Psoas muscle (tissue), 8 donors: Measurements from ENCODE around the gene MUC20. TPM values are rescaled to one million over a fixed set of nuclear protein-coding genes. Genes with fewer than 3 reads are reported as not detected.
"Not testable (repeated sequence)": the region's sequence is repeated elsewhere in the genome, so short reads cannot be mapped to it uniquely, and the experiment has no call there.

Experiments
- ATAC-seq, 4 donors: fragments of 200-7000 bp; cut with Tn5 transposase; one replicate each; pipeline ENCODE4 v1.9.1; 2020; ENCODE audit warnings: moderate library complexity in 3 of 4, mild to moderate bottlenecking in 2 of 4
- DNase-seq, 2 donors: peaks; one replicate each; pipeline ENCODE4 v3.0.0-alpha.2; 2020
- H3K27ac ChIP-seq: fragments of 200-600 bp; one replicate; pipeline ENCODE4 v1.8.0; 2022
- H3K27me3 ChIP-seq, 3 donors: fragments of 200-600 bp in 1 of 3; one replicate each; pipeline versions ENCODE4 v1.6.1 to v1.8.0; 2013 to 2022; ENCODE audit warnings: low read length in 2 of 3, mild to moderate bottlenecking in 2 of 3, moderate library complexity in 1 of 3; ENCODE audit not compliant: insufficient read depth in 3 of 3
- H3K36me3 ChIP-seq, 2 donors: fragments of 200-600 bp in 1 of 2; one replicate each; pipeline versions ENCODE4 v1.6.1 to v1.8.0; 2013 to 2022; ENCODE audit warnings: low read depth in 1 of 2, mild to moderate bottlenecking in 1 of 2, moderate library complexity in 1 of 2; ENCODE audit not compliant: insufficient read depth in 1 of 2
- H3K4me1 ChIP-seq: fragments of 200-600 bp; one replicate; pipeline ENCODE4 v1.8.0; 2022
- H3K4me3 ChIP-seq: fragments of 200-600 bp; one replicate; pipeline ENCODE4 v1.8.0; 2022; ENCODE audit warnings: mild to moderate bottlenecking
- H3K9me3 ChIP-seq: fragments of 200-600 bp; one replicate; pipeline ENCODE4 v1.8.0; 2022
- CTCF ChIP-seq: fragments of 200-600 bp; IDR thresholded peaks from one replicate; pipeline ENCODE4 v1.8.0; 2022; ENCODE audit warnings: antibody characterized with exemption
- WGBS, 3 donors: extraction: QIAGEN DNeasy Blood & Tissue Kit; methylation state at CpG; one replicate each; pipeline versions ENCODE4 v1.1.6 to v1.1.7; 2013; 5-methylcytosine and 5-hydroxymethylcytosine counted together
- intact Hi-C, 2 donors: fragments of 100-400 bp; cut with DNase I; formaldehyde crosslinking; loops; one replicate each; pipeline versions ENCODE4 v1.11.0 to v1.14.2; 2022
- polyA plus RNA-seq, 3 donors: library from polyadenylated mRNA; stranded (reverse); fragments of 200-250 nt; gene quantifications; one replicate each; pipeline ENCODE4 v1.2.3, GENCODE V29; 2013
- total RNA-seq, 4 donors: library from RNA; stranded (reverse); fragmentation: NEBNext Ultra II Directional in 2 of 4; extraction: Animal tissue kit (Norgen Biotek cat#: 25700) in 2 of 4; gene quantifications; one replicate each; pipeline versions ENCODE4 v1.2.1 to v1.2.4, GENCODE V29; 2021 to 2023
- donor health status: healthy with polysubstance abuse.
- donor health status: DM: no; HTN: no; CAD: no; lungs with moderate emphysema.
- donor health status: Bipolar disorder and iron deficiency.
- donor health status: healthy.
- donor health status: DM: yes; HTN: yes; CAD: no.
- donor health status: DM: no; HTN: no; CAD: no.
- donor health status: DM: no; HTN: no; CAD: no.
- donor health status: DM: yes; HTN: yes; CAD: no.

MUC20 gene
- total and polyA plus RNA-seq, 7 donors: 1.3 to 3.9 (median 1.5) TPM

DNA sequence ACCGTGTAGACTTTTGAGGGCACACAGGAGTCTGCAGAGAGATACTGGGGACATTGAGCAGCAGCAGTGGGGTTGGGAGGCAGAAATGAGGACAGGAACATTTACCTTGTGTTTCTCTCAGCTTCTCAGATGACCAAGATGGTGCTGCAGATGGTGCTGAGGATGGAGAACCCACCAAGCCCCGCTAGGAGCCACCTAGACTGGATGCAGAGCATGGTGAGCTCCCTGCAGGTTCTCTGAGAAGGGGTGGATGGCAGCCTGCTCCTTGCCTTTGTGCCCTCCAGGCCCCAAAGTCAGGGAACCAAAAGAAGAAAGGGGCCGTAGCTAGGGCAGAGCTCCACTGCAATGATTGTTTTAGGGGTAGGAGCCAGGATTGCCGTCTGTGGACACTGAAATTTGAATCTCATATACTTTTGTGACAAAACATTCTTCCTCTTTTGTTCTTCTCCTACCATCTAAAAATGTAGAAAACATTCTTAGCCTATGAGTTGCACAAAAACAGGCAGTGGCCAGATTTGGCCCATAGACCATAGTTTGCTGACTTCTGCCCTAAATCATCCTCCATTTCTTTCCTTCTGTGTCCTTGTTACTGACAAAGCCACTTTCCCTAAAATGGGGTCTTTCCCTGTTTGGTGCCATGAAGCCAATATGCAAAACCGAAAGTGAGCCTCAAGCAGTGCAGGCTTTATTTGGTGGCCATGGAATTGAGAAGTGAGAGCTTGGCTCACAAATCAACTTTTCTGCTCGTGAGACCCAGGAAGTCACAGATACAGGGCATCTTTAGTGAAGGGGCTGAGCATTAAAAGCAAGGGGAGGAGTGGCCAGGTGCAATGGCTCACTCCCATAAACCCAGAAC, 11.9 kb upstream of the MUC20 start:
- peaks cover 0 to 34% of the 10 kb centered on the region in 2 donors for H3K36me3 ChIP-seq
- H3K4me1 ChIP-seq: no peaks in the 10 kb centered on the region
- no peak overlapping the region for H3K27ac ChIP-seq
- WGBS, 3 donors: 93 to 95% (median 93%) methylated on average over 6 of the region's 6 CpGs
- TF ChIP-seq CTCF: no peak
- H3K9me3 ChIP-seq: no peaks in the 10 kb centered on the region
- no peak for DNase-seq
- no peak for ATAC-seq
- H3K27me3 ChIP-seq: no peaks in the 10 kb centered on the region
- H3K4me3 ChIP-seq: no peak overlapping the region
- intact Hi-C loops: no loop called here

DNA sequence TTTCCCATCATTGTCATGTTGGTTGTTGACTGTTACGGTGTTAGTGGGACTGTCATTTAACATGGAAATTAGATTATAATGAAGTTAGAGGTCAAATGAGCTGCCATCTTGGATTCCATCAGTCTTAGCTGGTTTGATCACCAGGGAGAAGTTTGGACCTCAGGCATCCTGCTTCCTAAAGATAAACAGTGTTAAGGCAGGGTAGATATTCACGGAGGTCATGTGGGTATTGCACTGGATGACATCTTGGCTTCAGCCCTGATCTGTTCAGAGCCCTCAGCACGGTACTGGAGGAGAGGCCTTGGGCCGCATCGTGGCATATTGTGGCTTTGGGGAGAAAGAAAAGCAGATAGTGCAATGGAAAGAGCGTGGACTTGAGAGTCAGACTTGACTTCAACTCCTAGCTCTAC, 11.1 kb upstream of the MUC20 start:
- no peak for TF ChIP-seq CTCF
- 95 to 97% (median 97%) methylated on average over 6 of the region's 6 CpGs for WGBS, 3 donors
- no peak for ATAC-seq
- intact Hi-C loops: no loop called here
- DNase-seq: no peak
- Histone ChIP-seq H3K4me3 (no peak overlapping the region), H3K36me3 (peaks cover 0 to 38% of the 10 kb centered on the region in 2 donors), H3K9me3 (no peaks in the 10 kb centered on the region), H3K4me1 (no peaks in the 10 kb centered on the region), H3K27ac (no peak overlapping the region), H3K27me3 (no peaks in the 10 kb centered on the region)

DNA sequence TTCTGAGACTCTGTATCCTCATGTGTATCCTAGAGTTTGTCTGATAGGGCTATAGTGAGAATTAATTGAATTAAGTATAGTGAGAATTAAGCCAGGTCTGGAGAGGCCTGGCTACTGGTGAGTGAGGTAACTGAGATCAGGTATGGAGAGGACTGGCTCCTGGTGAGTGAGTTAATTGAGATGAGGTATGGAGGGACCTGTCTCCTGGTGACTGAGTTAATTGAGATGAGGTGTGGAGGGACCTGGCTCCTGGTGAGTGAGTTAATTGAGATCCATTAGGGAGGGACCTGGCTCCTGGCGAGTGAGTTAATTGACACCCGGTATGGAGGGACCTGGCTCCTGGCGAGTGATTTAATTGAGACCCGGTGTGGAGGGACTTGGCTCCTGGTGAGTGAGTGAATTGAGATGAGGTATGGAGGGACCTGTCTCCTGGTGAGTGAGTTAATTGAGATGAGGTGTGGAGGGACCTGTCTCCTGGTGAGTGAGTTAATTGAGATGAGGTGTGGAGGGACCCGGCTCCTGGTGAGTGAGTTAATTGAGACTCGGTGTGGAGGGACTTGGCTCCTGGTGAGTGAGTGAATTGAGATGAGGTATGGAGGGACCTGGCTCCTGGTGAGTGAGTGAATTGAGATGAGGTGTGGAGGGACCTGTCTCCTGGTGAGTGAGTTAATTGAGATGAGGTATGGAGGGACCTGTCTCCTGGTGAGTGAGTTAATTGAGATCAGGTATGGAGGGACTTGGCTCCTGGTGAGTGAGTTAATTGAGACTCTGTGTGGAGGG, 10.5 kb upstream of the MUC20 start:
- DNase-seq, H3K9me3 ChIP-seq, H3K4me3 ChIP-seq, H3K27ac ChIP-seq, ATAC-seq, intact Hi-C loops, H3K27me3 ChIP-seq, H3K4me1 ChIP-seq: not testable (repeated sequence)
- peaks cover 0 to 44% of the 10 kb centered on the region in 2 donors for H3K36me3 ChIP-seq
- WGBS, 3 donors: 62 to 64% (median 64%) methylated on average over 6 of the region's 6 CpGs

- H3K27ac ChIP-seq, ATAC-seq, H3K4me3 ChIP-seq, H3K9me3 ChIP-seq, H3K27me3 ChIP-seq, intact Hi-C loops, H3K4me1 ChIP-seq, DNase-seq: not testable (repeated sequence)
- H3K36me3 ChIP-seq: peaks cover 0 to 50% of the 10 kb centered on the region in 2 donors
- 51 to 72% (median 56%) methylated on average over 2 of the region's 2 CpGs for WGBS, 3 donors
These were observed 9.5 kb upstream of the MUC20 start for GRCh38 chr3:195711091-195711812.

DNA sequence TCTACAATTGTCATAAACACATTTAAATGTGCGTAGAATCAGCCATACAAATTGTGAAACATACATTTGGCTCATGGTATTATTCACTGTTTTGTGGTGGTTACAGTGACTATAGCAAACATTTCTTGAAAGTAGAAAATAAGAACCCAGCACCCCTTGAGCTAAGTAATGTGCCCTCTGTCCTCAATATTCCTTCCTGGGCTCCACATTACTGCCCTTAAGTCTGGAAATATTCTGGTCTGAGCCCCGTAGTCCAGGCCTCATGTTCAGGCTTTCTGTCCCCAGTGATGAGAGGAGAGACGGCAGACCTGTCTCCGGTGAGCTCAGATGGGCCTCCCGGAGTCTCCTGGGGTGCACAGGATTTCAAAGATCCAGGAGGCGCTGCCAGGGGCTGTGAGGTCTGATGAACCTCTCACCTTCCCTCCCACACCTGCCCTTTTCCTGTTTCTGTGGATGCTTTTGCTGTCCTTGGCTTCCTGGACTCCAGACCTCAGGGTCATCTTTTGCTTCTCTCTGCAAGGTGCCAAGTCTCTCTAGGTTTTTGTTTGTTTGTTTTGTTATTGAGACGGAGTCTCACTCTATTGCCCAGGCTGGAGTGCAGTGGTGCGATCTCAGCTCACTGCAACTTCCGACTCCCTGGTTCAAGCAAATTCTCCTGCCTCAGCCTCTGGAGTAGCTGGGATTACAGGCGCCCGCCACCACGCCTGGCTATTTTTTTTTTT, 8.8 kb upstream of the MUC20 start:
- Histone ChIP-seq H3K27me3 (no peaks in the 10 kb centered on the region), H3K9me3 (no peaks in the 10 kb centered on the region), H3K36me3 (peaks cover 0 to 50% of the 10 kb centered on the region in 2 donors), H3K4me1 (peaks cover 11% of the 10 kb centered on the region), H3K27ac (no peak overlapping the region), H3K4me3 (no peak overlapping the region)
- intact Hi-C loops: no loop called here
- ATAC-seq (no peak), DNase-seq (no peak)
- no peak for TF ChIP-seq CTCF
- WGBS, 3 donors: 84 to 85% (median 85%) methylated on average over 12 of the region's 12 CpGs

DNA sequence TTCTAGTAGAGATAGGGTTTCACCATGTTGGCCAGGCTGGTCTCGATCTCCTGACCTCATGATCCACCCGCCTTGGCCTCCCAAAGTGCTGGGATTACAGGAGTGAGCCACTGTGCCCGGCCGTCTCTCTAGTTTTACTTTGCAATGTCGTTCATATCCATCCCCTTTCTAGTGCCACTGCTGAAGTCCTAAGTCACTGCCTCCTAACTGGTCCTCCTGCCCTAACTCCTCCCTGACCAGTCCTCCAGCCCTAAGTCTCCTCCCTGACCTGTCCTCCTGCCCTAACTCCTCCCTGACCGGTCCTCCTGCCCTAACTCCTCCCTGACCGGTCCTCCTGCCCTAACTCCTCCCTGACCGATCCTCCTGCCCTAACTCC, 8.3 kb upstream of the MUC20 start:
- H3K27ac ChIP-seq, intact Hi-C loops, DNase-seq, H3K4me3 ChIP-seq, H3K9me3 ChIP-seq, H3K27me3 ChIP-seq, ATAC-seq: not testable (repeated sequence)
- WGBS, 3 donors: 64 to 67% (median 66%) methylated on average over 7 to 8 of the region's 8 CpGs
- Histone ChIP-seq H3K4me1 (peaks cover 11% of the 10 kb centered on the region), H3K36me3 (peaks cover 0 to 50% of the 10 kb centered on the region in 2 donors)

- 29 to 40% (median 35%) methylated on average over 6 to 8 of the region's 9 CpGs for WGBS, 3 donors
- DNase-seq: not testable (repeated sequence)
These were observed 7.6 kb upstream of the MUC20 start for GRCh38 chr3:195713150-195713549.

More at GRCh38 chr3:195713150-195713549, 7.6 kb upstream of the MUC20 start:
- intact Hi-C loops, H3K27me3 ChIP-seq, H3K4me3 ChIP-seq, ATAC-seq, H3K27ac ChIP-seq, H3K9me3 ChIP-seq: not testable (repeated sequence)
- peaks cover 0 to 47% of the 10 kb centered on the region in 2 donors for H3K36me3 ChIP-seq
- H3K4me1 ChIP-seq: peaks cover 11% of the 10 kb centered on the region
